Esophagus squamous epithelium (tissue), 5 donors: ENCODE data around the gene TRIM10. TPM values are rescaled to one million over a fixed set of nuclear protein-coding genes. Genes with fewer than 3 reads are reported as not detected.
A peak's percentile ranks its signal among the peaks of the same experiment; 100 is the strongest.

Source experiments
- DNase-seq: peaks from one replicate; lab custom pipeline; 2025; lab: John Stamatoyannopoulos, UW
- H3K27ac ChIP-seq, 4 donors: fragments of 200-600 bp; sonication (generic); one replicate each; pipeline ENCODE4 v1.5.1; 2016 to 2019; ENCODE audit warnings: mild to moderate bottlenecking in 1 of 4
- H3K27me3 ChIP-seq, 4 donors: fragments of 200-600 bp; sonication (generic); 1 replicate in 3 of 4; 2 replicates in 1 of 4; pipeline versions ENCODE4 v1.5.1 to v1.6.0; 2017 to 2021; ENCODE audit warnings: antibody characterized with exemption in 1 of 4
- H3K36me3 ChIP-seq, 3 donors: fragments of 200-600 bp; sonication (generic); one replicate each; pipeline ENCODE4 v1.5.1; 2016 to 2019
- H3K4me1 ChIP-seq, 3 donors: fragments of 200-600 bp; sonication (generic); one replicate each; pipeline ENCODE4 v1.5.1; 2017 to 2019
- H3K4me3 ChIP-seq, 4 donors: fragments of 200-600 bp; sonication (generic); 1 replicate in 3 of 4; 2 replicates in 1 of 4; pipeline ENCODE4 v1.5.1; 2016 to 2019; ENCODE audit warnings: mild to moderate bottlenecking in 2 of 4, moderate library complexity in 1 of 4
- H3K9me3 ChIP-seq, 3 donors: fragments of 200-600 bp; sonication (generic); one replicate each; pipeline ENCODE4 v1.5.1; 2016 to 2019
- CTCF ChIP-seq, 6 experiments: fragments of 450-650 bp in 4 of 6; fragments of 200-600 bp in 2 of 6; sonication (generic) in 2 of 6; IDR thresholded peaks; one replicate each; pipeline ENCODE4 v1.5.1; 2016 to 2019; ENCODE audit warnings: antibody characterized with exemption in 6 of 6, mild to moderate bottlenecking in 4 of 6, moderate library complexity in 4 of 6
- POLR2A ChIP-seq, 4 donors: fragments of 450-650 bp; IDR thresholded peaks; one replicate each; pipeline ENCODE4 v1.6.1; 2017; ENCODE audit warnings: antibody characterized with exemption in 4 of 4, mild to moderate bottlenecking in 4 of 4, moderate library complexity in 3 of 4
- WGBS, 2 donors: methylation state at CpG; one replicate each; pipeline ENCODE4 v1.1.5; 2018; 5-methylcytosine and 5-hydroxymethylcytosine counted together
- intact Hi-C: fragments of 100-400 bp; cut with DNase I; formaldehyde crosslinking; loops from one replicate; pipeline ENCODE4 v1.15.0; 2022
- total RNA-seq, 4 donors: library from RNA; depleted of rRNA; stranded (reverse); fragments of >200 nt; gene quantifications; one replicate each; pipeline ENCODE4 v1.1.0, GENCODE V29; 2016
- donor health status: DM: yes; HTN: yes; CAD: no.

Gene TRIM10
- total RNA-seq, 4 donors from 2014 or later = not detected

GRCh38 chr6:30204116-30204515, 43.1 kb upstream of the TRIM10 start:
- intact Hi-C loops = no loop called here
- Histone ChIP-seq H3K27ac (no peak overlapping the region), H3K27me3 (no peaks in the 10 kb centered on the region), H3K9me3 (no peaks in the 10 kb centered on the region), H3K4me3 (no peak overlapping the region), H3K4me1 (peaks cover 48 to 90% (median 54%) of the 10 kb centered on the region in 3 donors), H3K36me3 (peaks cover 3 to 35% (median 6%) of the 10 kb centered on the region in 3 donors)
- WGBS, 2 donors = 92% methylated on average over 1 of the region's 1 CpG; no CpG with 5 or more reads in 1 of the 2 donors
- DNase-seq = no peak
- TF ChIP-seq POLR2A (IDR thresholded peaks at IDR 0.05) = no peak
- no peak for TF ChIP-seq CTCF (IDR thresholded peaks at IDR 0.05)

- no peaks in the 10 kb centered on the region for H3K9me3 ChIP-seq
- H3K4me1 ChIP-seq = peaks cover 40 to 85% (median 43%) of the 10 kb centered on the region in 3 donors
- peaks cover 16 to 52% (median 17%) of the 10 kb centered on the region in 3 donors for H3K36me3 ChIP-seq
- no peak for DNase-seq
- peak overlapping the region; percentile 23 to 66 (median 60) for H3K27ac ChIP-seq
- WGBS, 2 donors = 53 to 77% methylated on average over 4 of the region's 4 CpGs
- H3K27me3 ChIP-seq = no peaks in the 10 kb centered on the region
- H3K4me3 ChIP-seq = no peak overlapping the region
- no peak for TF ChIP-seq CTCF (IDR thresholded peaks at IDR 0.05)
- no peak for TF ChIP-seq POLR2A (IDR thresholded peaks at IDR 0.05)
- intact Hi-C loops = no loop called here
Measured at GRCh38 chr6:30202366-30202765, 41.4 kb upstream of the TRIM10 start.

DNA sequence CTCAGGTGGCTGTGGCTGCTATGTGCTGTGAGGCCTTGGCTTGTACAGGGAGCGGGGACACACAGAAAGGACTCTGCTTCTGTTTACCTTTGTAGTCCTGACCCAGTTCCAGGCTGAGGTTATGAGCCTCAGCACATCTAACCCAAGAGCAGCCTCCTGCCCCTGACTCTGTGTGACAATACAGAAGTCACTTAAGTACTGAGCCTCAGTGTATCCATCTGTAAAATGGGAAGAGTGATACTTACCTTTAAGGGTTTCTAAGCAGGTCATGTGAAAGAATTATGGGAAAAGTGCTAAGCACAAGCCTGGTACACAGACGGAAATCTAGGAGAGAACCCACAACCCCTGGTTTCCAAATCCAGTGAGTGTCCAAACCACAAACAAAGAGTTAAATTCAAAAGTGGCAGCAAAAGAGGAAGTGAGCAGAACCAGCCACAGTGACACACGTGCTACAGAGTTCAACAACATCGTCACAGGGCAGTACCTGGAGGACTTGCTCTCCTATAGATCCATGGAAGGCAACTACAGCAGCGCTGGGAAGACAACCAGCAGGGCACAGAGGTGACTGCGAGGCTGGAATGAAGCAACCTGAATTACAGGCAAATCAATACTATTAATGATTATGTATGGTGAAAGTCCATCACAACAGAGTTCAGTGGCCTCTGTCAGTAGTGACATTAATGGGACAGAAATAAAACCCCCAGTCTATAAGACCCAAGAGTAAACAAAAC, 39.7 kb upstream of the TRIM10 start:
- H3K27ac ChIP-seq = peak overlapping the region in 1 of 4 donors; percentile 61
- no peak overlapping the region for H3K4me3 ChIP-seq
- TF ChIP-seq POLR2A (IDR thresholded peaks at IDR 0.05) (no peak), CTCF (IDR thresholded peaks at IDR 0.05) (no peak)
- DNase-seq = no peak
- intact Hi-C loops = no loop called here
- peaks cover 27 to 69% (median 32%) of the 10 kb centered on the region in 3 donors for H3K36me3 ChIP-seq
- no peaks in the 10 kb centered on the region for H3K9me3 ChIP-seq
- H3K27me3 ChIP-seq = no peaks in the 10 kb centered on the region
- 60 to 83% methylated on average over 5 to 6 of the region's 6 CpGs for WGBS, 2 donors
- peaks cover 23 to 68% (median 31%) of the 10 kb centered on the region in 3 donors for H3K4me1 ChIP-seq

DNA sequence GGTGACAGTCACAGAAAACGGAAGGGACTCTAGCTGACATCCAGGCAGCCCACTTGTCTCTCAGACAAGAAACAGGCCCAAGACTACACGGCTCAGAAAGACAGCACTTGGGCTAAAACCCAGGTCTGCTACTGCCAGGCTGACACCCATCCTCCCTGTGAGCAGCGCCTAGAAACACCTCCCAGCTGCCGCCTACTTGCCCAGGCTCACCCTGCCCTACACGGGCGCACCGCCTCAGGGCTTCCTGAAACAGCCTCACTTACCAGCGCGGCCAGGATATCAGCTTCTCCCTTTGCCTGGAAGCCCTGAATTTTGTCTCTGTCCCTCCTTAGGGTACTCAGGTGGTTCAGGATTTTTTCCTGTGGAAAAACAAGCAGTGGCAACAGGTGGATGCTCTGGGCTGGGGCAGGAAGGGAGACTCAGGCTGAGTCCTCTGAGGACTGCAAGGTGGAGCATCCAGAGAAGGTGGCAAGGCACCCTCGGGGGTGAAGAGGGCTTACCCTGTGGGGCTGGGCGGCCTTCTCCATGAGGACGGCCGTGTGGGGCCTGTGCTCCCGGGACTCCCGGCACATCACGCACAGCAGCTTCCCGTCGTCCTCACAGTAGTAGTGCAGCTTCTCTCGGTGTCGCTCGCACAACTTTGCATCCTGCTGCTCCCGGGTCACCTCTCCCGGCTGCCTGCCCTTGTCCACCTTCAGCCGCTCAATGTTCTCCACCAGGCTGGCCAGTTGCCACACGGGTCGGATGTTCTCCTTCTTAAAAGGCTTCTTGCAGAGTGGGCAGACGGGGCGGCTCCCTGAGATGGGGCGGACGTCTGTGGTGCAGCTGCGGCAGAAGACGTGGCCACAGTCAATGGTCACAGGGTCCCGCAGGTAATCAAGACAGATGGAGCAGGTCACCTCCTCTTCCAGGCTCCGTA, 37.4 kb upstream of the TRIM10 start:
- H3K4me3 ChIP-seq = no peak overlapping the region
- no peak overlapping the region for H3K27ac ChIP-seq
- peaks cover 27 to 82% (median 40%) of the 10 kb centered on the region in 3 donors for H3K36me3 ChIP-seq
- DNase-seq = no peak
- H3K4me1 ChIP-seq = peaks cover 16 to 46% (median 21%) of the 10 kb centered on the region in 3 donors
- H3K27me3 ChIP-seq = no peaks in the 10 kb centered on the region
- intact Hi-C loops = no loop called here
- no peaks in the 10 kb centered on the region for H3K9me3 ChIP-seq
- TF ChIP-seq POLR2A (IDR thresholded peaks at IDR 0.05) = no peak
- TF ChIP-seq CTCF (IDR thresholded peaks at IDR 0.05) = no peak
- WGBS, 2 donors = 80 to 83% methylated on average over 17 to 22 of the region's 34 CpGs
